SK-N-SH treated with all-trans-retinoic acid at 6 μM for 48 hours (cell line): Measurements from ENCODE around the gene ME1.

Experiments
- ATAC-seq: fragments of 200-7000 bp; cut with Tn5 transposase; 3 replicates; pipeline ENCODE4 v1.9.1; 2020; ENCODE audit warnings: mild to moderate bottlenecking, moderate library complexity
- ARNTL ChIP-seq: fragments of 450-650 bp; formaldehyde crosslinking; IDR thresholded peaks from 2 replicates; pipeline ENCODE4 v1.5.0; 2020; ENCODE audit warnings: low read depth, mild to moderate bottlenecking, moderate library complexity, borderline replicate concordance
- BACH2 ChIP-seq: fragments of 250-450 bp; sonication (Bioruptor Pico); IDR thresholded peaks from 2 replicates; pipeline ENCODE4 v1.9.0; 2021; ENCODE audit warnings: mild to moderate bottlenecking, borderline replicate concordance
- OSR1 ChIP-seq: fragments of 250-450 bp; sonication (Bioruptor Pico); IDR thresholded peaks from 2 replicates; pipeline ENCODE4 v1.8.0; 2022; ENCODE audit warnings: moderate library complexity, mild to moderate bottlenecking, inconsistent platforms
- PATZ1 ChIP-seq: fragments of 250-450 bp; sonication (Bioruptor Pico); IDR thresholded peaks from 2 replicates; pipeline ENCODE4 v1.8.0; 2020; ENCODE audit warnings: mild to moderate bottlenecking, moderate library complexity, borderline replicate concordance
- SNAI2 ChIP-seq: fragments of 250-450 bp; sonication (Bioruptor Pico); IDR thresholded peaks from 2 replicates; pipeline ENCODE4 v1.5.0; 2020; ENCODE audit warnings: mild to moderate bottlenecking, moderate library complexity
- TCF4 ChIP-seq: fragments of 250-450 bp; sonication (Bioruptor Pico); IDR thresholded peaks from 2 replicates; pipeline ENCODE4 v1.8.0; 2021; ENCODE audit warnings: mild to moderate bottlenecking, moderate library complexity, borderline replicate concordance
- ZC3H10 ChIP-seq: fragments of 250-450 bp; sonication (Bioruptor Pico); IDR thresholded peaks from 2 replicates; pipeline ENCODE4 v1.5.1; 2021; ENCODE audit warnings: mild to moderate bottlenecking, moderate library complexity
- ZFP30 ChIP-seq: fragments of 450-650 bp; formaldehyde crosslinking; IDR thresholded peaks from 2 replicates; pipeline ENCODE4 v1.5.0; 2022; ENCODE audit warnings: mild to moderate bottlenecking, moderate library complexity
- ZNF70 ChIP-seq: fragments of 450-650 bp; formaldehyde crosslinking; IDR thresholded peaks from 2 replicates; pipeline ENCODE4 v1.5.0; 2020; ENCODE audit warnings: mild to moderate bottlenecking, moderate library complexity
- ZNF8 ChIP-seq: fragments of 450-650 bp; formaldehyde crosslinking; IDR thresholded peaks from 2 replicates; pipeline ENCODE4 v1.5.0; 2020; ENCODE audit warnings: mild to moderate bottlenecking, moderate library complexity
- TF ChIP-seq, protein P1 (sequence below): fragments of 250-450 bp; sonication (Bioruptor Pico); IDR thresholded peaks from 2 replicates; pipeline ENCODE4 v1.5.1; 2021; ENCODE audit warnings: mild to moderate bottlenecking, moderate library complexity
- TF ChIP-seq, protein P2 (sequence below): fragments of 250-450 bp; sonication (Bioruptor Pico); IDR thresholded peaks from 2 replicates; pipeline ENCODE4 v1.5.1; 2020; ENCODE audit warnings: low read depth, mild to moderate bottlenecking, moderate library complexity
- TF ChIP-seq, protein P3 (sequence below): fragments of 250-450 bp; sonication (Bioruptor Pico); IDR thresholded peaks from 2 replicates; pipeline ENCODE4 v1.8.0; 2021; ENCODE audit warnings: low read depth, mild to moderate bottlenecking, moderate library complexity, borderline replicate concordance

The ME1 gene

DNA sequence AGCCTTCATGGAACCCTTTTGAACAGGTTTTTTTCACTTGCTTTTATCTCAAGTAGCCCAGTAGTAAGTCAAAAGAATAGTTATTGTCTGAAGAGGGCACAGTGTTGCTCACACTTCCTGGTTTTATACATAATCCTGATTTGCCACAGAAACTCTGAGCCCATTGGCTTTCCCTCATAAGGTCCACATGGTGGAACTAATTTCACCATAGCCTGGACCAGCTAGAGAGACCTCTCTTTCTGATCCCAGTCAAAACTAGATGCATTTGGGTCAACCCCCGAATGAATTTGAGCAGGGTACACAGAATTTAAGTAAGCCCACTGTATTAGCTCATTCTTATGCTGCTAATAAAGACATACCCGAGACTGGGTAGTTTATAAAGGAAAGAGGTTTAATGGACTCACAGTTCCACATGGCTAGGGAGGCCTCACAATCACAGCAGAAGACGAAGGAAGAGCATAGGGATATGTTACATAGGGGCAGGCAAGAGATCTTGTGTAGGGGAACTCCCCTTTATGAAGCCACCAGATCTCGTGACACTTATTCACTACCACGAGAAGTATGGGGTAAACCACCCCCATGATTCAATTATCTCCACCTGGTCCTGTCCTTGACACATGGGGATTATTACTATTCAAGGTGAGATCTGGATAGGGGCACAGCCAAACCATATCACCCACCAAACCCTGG is 231.5 kb downstream of the ME1 start (continued):
- TF ChIP-seq ARNTL, result no peak

GRCh38 chr6:83198486-83199172 is 232.2 kb downstream of the ME1 start:
- ATAC-seq, result no peak
- TF ChIP-seq TCF4 (CRISPR knock-in tag), result no peak
- TF ChIP-seq ZNF70, result no peak
- no peak for TF ChIP-seq ZC3H10
- TF ChIP-seq, protein P1, sequence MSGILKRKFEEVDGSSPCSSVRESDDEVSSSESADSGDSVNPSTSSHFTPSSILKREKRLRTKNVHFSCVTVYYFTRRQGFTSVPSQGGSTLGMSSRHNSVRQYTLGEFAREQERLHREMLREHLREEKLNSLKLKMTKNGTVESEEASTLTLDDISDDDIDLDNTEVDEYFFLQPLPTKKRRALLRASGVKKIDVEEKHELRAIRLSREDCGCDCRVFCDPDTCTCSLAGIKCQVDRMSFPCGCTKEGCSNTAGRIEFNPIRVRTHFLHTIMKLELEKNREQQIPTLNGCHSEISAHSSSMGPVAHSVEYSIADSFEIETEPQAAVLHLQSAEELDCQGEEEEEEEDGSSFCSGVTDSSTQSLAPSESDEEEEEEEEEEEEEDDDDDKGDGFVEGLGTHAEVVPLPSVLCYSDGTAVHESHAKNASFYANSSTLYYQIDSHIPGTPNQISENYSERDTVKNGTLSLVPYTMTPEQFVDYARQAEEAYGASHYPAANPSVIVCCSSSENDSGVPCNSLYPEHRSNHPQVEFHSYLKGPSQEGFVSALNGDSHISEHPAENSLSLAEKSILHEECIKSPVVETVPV (CRISPR knock-in tag), result no peak
- no peak for TF ChIP-seq SNAI2 (CRISPR knock-in tag)
- no peak for TF ChIP-seq ARNTL
- no peak for TF ChIP-seq OSR1 (CRISPR knock-in tag)
- TF ChIP-seq ZFP30, result no peak
- TF ChIP-seq, protein P2, sequence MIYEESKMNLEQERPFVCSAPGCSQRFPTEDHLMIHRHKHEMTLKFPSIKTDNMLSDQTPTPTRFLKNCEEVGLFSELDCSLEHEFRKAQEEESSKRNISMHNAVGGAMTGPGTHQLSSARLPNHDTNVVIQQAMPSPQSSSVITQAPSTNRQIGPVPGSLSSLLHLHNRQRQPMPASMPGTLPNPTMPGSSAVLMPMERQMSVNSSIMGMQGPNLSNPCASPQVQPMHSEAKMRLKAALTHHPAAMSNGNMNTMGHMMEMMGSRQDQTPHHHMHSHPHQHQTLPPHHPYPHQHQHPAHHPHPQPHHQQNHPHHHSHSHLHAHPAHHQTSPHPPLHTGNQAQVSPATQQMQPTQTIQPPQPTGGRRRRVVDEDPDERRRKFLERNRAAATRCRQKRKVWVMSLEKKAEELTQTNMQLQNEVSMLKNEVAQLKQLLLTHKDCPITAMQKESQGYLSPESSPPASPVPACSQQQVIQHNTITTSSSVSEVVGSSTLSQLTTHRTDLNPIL (CRISPR knock-in tag), result no peak
- TF ChIP-seq BACH2, result no peak
- TF ChIP-seq, protein P3, sequence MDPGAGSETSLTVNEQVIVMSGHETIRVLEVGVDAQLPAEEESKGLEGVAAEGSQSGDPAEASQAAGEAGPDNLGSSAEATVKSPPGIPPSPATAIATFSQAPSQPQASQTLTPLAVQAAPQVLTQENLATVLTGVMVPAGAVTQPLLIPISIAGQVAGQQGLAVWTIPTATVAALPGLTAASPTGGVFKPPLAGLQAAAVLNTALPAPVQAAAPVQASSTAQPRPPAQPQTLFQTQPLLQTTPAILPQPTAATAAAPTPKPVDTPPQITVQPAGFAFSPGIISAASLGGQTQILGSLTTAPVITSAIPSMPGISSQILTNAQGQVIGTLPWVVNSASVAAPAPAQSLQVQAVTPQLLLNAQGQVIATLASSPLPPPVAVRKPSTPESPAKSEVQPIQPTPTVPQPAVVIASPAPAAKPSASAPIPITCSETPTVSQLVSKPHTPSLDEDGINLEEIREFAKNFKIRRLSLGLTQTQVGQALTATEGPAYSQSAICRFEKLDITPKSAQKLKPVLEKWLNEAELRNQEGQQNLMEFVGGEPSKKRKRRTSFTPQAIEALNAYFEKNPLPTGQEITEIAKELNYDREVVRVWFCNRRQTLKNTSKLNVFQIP (CRISPR knock-in tag), result no peak
- TF ChIP-seq, all 23 proteins: peak for 0

DNA sequence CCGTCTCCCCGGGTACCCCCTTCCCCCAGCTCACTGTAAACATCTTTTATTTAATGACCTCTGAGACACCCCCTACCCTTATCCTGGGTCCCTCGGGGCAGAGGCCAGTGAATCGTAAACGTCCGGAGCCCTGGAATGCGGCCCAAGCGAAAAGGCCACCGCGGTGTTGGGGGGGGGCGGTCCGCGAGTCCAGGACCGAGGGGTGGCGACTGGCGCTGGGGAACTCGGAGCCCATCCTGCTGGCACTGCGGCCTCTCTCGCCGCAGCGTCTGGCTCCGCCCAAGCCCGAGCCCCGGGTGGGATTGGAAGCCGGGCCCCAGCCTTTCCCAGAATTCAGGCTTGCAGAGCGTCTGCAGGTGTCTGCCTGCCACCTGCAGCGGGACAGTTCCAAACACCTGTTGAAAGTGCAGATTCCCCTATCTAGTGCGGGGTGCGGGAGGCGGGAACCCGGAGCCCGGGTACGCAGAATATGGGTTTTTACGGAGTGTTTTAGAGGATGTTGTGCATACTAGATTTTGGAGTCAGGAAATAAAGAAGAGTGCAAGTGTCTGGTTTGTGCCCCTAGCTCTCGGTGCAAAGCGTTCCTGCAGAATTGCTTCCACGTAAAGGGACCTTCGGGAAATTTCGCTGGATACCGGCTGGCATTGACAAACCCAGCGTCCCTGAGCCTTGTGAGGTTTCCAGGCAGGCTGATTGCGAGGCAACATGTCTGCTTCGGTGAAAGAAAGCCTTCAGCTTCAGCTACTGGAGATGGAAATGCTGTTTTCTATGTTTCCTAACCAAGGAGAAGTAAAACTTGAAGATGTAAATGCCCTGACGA is 236.9 kb downstream of the ME1 start:
- TF ChIP-seq, protein P3 (CRISPR knock-in tag), result no peak
- TF ChIP-seq SNAI2 (CRISPR knock-in tag), result peak; percentile 84; the same call in 1 of the 2 replicates
- peak; percentile 75 for ATAC-seq

DNA sequence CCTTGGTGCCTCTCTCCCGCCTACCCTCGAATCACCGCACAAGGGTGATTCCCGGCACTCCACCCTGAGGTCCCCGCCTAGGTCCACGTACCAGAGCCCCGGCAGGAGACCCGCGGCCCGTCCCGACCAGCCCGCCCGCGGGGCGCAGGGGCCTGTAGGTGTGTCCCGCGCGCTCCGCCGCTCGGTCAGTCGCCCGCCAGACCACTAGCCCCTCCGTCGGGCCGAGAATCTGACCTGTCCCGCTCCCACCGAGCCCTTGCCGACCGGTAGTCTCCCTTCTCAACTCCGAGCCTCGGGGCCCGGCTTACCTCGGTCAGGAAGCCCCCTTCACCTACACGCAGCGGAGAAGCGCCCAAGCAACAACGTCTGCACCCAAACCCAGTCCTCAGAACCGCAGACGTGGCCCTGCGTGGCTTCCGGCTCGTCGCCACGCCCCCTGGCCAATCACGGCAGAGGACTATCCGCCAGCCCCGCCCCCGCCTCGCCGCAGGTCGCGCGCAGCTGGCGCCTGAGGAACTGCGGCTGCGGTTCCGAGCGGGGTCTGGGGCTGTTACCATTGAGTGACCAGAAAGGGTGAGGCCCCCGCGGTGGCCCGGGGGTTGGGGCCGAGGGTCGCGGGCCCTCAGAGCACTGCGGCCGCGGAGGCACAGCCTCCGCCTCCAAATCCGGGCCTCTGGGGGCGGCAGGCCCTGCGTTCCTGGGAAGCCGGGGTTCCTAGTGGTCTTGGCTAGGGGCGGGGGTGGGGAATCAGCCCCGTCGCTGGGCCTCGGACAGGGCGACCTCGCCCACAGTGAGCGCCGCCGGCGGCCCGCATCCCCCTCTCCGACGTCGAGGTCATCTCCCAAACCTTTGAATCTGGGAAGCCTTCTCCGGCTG is 237.7 kb downstream of the ME1 start, which contains the start of the genes PGM3 and RWDD2A:
Gene PGM3, minus strand, starts transcription at position 395 of the 876 bp plus-strand sequence. CDS start 2,253 bp downstream, outside the sequence.
Gene RWDD2A, plus strand, starts transcription at position 487 of the 876 bp plus-strand sequence. CDS start 1,095 bp downstream, outside the sequence.
- peak; percentile 98 for ATAC-seq

More for the DNA sequence above, 237.7 kb downstream of the ME1 start, which contains the start of the genes PGM3 and RWDD2A:
- TF ChIP-seq ZNF8 (CRISPR knock-in tag) (no peak), PATZ1 (CRISPR knock-in tag) (no peak), SNAI2 (CRISPR knock-in tag) (no peak)
- TF ChIP-seq, protein P2 (CRISPR knock-in tag), result no peak
